HG02588 (cell line): ENCODE results near the gene VEGFC.

ENCODE experiments used
- ATAC-seq: cut with Tn5 transposase; IDR thresholded peaks from one replicate; pipeline ENCODE4 v1.9.1; 2021; ENCODE audit warnings: mild to moderate bottlenecking, moderate library complexity; ENCODE audit not compliant: unreplicated experiment

VEGFC gene

GRCh38 chr4:176799653-176800052 is 6.9 kb upstream of the VEGFC start:
- ATAC-seq = no peak

- no peak for ATAC-seq
These were observed 5.8 kb upstream of the VEGFC start for GRCh38 chr4:176798540-176798939.

GRCh38 chr4:176795441-176795840 is 2.7 kb upstream of the VEGFC start:
- no peak for ATAC-seq

- no peak for ATAC-seq
These were observed 1.9 kb upstream of the VEGFC start for GRCh38 chr4:176794651-176795050.

GRCh38 chr4:176794151-176794550 is 1.4 kb upstream of the VEGFC start:
- ATAC-seq = no peak

GRCh38 chr4:176793060-176793605 is 411 bp upstream of the VEGFC start:
- no peak for ATAC-seq

GRCh38 chr4:176791591-176792325 is 964 bp downstream of the VEGFC start:
- peak; percentile 24 for ATAC-seq

- no peak for ATAC-seq
These were observed 2.3 kb downstream of the VEGFC start for GRCh38 chr4:176790398-176790797.

- no peak for ATAC-seq
These were observed 2.8 kb downstream of the VEGFC start for GRCh38 chr4:176789955-176790354.

- ATAC-seq = no peak
These were observed 3.8 kb downstream of the VEGFC start for GRCh38 chr4:176788971-176789370.

GRCh38 chr4:176788248-176788647 is 4.5 kb downstream of the VEGFC start:
- no peak for ATAC-seq

- no peak for ATAC-seq
These were observed 7.9 kb downstream of the VEGFC start for GRCh38 chr4:176784816-176785215.

GRCh38 chr4:176782794-176783193 is 9.9 kb downstream of the VEGFC start:
- no peak for ATAC-seq

GRCh38 chr4:176782191-176782590 is 10.5 kb downstream of the VEGFC start:
- no peak for ATAC-seq

GRCh38 chr4:176781739-176782100 is 11.0 kb downstream of the VEGFC start:
- no peak for ATAC-seq

GRCh38 chr4:176780995-176781738 is 11.6 kb downstream of the VEGFC start:
- ATAC-seq = no peak

- ATAC-seq = no peak
These were observed 13.3 kb downstream of the VEGFC start for GRCh38 chr4:176779421-176779820.

- ATAC-seq = no peak
These were observed 14.2 kb downstream of the VEGFC start for GRCh38 chr4:176778491-176778890.

- no peak for ATAC-seq
These were observed 14.7 kb downstream of the VEGFC start for GRCh38 chr4:176778063-176778462.

- no peak for ATAC-seq
These were observed 17.4 kb downstream of the VEGFC start for GRCh38 chr4:176775338-176775737.

GRCh38 chr4:176774852-176775251 is 17.9 kb downstream of the VEGFC start:
- ATAC-seq = no peak

- no peak for ATAC-seq
These were observed 23.2 kb downstream of the VEGFC start for GRCh38 chr4:176769514-176769913.
